GM21381 (cell line): ENCODE measurements around the gene KLF3.

Experiments used
- ATAC-seq: cut with Tn5 transposase; IDR thresholded peaks from one replicate; pipeline ENCODE4 v1.9.1; 2021; ENCODE audit warnings: mild to moderate bottlenecking, moderate library complexity; ENCODE audit not compliant: unreplicated experiment

KLF3 gene

DNA sequence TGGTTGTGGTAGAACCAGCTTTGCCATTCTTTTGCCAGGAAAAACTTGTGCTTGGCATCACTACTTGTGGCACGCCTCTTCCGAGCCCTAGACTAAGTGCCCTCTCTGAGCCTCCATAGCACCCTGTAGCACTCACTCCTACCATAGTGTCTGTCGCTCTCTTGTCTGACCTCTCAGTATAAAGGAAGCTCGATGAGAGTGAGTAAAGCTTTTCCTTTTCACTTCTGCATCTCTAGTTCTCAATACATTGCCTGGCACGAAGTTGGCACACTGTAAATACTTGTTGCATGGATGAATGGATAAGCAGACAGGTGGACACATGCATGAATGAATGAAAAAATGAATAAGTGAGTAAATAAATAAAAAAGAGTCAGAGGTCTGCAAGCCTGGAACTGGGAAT, 70.4 kb downstream of the KLF3 start:
- ATAC-seq = no peak

- no peak for ATAC-seq
These were observed 70.9 kb downstream of the KLF3 start for GRCh38 chr4:38734911-38735310.

GRCh38 chr4:38735870-38736269, 71.9 kb downstream of the KLF3 start:
- ATAC-seq = no peak

GRCh38 chr4:38738940-38739803, 75.2 kb downstream of the KLF3 start:
- no peak for ATAC-seq

GRCh38 chr4:38740303-38740702, 76.3 kb downstream of the KLF3 start:
- ATAC-seq = no peak

- no peak for ATAC-seq
These were observed 79.9 kb downstream of the KLF3 start for GRCh38 chr4:38743866-38744265.

DNA sequence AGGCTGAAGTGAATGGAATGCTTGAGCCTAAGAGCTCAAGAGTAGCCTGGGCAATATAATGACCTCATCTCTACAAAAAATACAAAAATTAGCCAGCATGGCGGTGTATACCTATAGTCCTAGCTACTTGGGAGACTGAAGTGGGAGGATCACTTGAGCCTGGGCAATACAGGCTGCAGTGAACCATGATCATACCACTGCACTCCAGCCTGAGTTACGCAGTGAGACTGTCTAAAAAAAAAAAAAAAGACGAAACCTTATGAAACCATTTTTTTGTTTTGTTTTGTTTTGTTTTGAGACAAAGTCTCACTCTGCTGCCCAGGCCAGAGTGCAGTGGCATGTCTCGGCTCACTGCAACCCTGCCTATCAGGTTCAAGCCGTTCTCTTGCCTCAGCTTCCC, 81.9 kb downstream of the KLF3 start:
- no peak for ATAC-seq

- ATAC-seq = no peak
These were observed 83.6 kb downstream of the KLF3 start for GRCh38 chr4:38747629-38748028.

DNA sequence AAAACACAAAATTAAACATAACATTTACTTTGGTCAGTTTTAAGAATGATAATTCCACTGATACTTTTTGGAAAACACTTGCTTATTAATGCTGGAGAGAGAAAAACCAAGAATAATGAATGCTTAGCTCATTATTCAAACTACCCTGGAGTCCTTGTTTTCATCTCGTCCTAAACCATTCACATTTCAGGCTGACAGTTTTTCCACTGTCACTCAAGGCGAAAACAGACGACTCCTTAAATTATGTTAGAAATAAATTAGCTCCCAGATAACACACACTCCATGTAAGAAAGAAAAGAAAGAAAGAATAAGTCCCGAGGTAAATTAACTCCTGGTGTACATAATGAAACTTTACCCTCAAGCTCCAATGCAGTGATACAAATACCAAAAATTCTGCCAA, 85.3 kb downstream of the KLF3 start:
- ATAC-seq = no peak
